ENCODE results near the gene TBCK.
A peak's percentile ranks its signal among the peaks of the same experiment; 100 is the strongest.

Gene TBCK

DNA sequence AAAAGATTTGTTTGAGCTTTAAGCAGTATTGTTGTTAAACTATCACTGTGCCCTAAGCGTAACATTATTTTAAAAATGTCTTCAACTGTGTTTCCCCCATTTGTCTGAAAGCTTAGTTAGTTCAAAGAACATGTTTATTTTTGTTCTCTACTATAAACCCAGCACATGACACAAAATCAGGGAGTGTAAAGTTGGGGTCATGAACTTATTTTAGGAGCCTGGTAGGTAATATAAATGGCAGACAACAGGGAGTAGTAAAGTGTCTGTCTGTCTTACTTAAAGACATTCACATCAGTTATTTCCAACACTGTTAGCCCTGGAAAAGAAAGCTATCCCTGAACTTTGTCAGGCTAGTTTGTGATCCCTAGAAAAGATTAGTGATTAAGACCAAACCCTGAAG lies 4.2 kb upstream of the TBCK start:
- no peak for DNase-seq

GRCh38 chr4:106318511-106318910 lies 2.5 kb upstream of the TBCK start:
- no peak for DNase-seq

DNA sequence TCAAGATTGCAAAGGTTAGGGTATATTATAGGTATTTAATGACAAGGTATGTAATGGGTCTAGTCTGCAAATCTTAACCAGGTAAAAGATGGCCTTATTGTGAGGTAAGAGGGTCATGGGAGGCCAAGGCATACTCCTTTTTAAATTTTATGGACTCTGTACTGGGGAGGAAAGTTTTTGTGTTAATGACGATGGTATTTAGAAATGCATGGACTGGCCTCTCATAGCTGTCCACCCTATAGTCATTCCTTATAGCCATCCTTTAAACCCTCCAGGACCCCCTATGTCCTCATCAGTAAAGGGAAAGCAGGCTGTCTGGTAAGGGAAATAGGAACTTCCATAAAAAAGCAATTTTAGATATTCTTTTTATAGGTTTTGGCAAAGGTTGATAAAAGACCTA lies 1.8 kb upstream of the TBCK start:
- DNase-seq = no peak

GRCh38 chr4:106316773-106317409 lies 882 bp upstream of the TBCK start:
- DNase-seq = no peak

GRCh38 chr4:106315476-106315967 lies 487 bp downstream of the TBCK start:
- DNase-seq = no peak

- DNase-seq = no peak
These were observed 1.0 kb downstream of the TBCK start for GRCh38 chr4:106314960-106315359.

DNA sequence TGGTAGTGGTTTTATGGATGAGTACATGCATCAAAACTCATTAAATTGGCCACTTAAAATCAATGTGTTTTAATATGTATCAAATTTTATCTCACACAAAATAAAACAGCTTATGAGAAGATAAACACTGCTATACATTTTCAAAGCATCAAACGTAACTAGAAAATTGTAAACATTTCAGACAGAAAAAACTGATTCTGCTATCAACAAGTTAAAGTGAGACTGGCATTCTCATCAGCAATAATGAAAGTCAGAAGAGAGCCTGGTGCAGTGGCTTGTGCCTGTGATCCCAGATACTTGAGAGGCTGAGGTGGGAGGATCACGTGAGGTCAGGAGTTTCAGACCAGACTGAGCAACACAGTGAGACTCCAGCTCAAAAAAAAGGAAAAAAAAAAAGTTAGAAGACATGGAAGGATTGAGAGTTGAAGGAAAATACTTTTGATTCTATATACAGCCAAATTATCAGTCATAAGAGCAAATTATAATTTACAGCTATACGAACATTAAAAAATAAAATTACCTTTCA lies 2.9 kb downstream of the TBCK start:
- no peak for DNase-seq

DNA sequence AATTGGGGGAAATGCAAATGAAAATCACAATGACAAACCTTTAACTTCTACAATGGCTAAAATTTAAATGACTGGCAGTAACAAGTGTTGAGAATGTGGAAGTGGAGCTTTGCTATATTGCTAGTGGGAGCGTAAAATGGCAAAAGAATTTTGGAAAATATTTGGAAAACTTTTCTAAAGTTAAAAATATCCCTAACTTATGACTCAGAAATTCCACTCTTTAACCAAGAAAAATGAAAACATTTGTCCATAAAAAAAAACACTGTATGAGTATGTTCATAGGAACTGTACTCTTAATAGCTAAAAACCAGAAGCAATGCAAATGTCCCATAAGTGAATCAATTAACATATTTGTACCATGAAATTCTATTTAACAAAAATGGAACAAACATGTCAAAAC lies 3.6 kb downstream of the TBCK start:
- DNase-seq = no peak

DNA sequence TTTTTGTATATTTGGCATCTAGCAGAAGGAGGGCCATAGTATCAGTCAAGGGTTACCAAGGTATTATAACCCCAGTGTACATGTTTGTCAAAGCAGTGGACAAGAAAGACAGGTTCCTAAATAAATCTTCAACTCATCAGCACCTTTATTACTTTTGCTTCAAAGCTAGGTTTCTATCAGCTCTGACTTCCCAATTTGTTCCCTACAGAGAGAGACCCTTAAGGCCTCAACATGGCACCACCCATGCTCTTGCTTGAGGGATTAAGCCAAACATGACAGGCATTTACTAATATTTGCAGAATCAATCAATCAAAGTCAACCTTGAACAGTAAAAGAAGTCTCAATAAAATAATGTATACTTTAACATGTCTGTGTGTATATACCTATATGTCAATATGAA lies 9.4 kb downstream of the TBCK start:
- no peak for DNase-seq

DNA sequence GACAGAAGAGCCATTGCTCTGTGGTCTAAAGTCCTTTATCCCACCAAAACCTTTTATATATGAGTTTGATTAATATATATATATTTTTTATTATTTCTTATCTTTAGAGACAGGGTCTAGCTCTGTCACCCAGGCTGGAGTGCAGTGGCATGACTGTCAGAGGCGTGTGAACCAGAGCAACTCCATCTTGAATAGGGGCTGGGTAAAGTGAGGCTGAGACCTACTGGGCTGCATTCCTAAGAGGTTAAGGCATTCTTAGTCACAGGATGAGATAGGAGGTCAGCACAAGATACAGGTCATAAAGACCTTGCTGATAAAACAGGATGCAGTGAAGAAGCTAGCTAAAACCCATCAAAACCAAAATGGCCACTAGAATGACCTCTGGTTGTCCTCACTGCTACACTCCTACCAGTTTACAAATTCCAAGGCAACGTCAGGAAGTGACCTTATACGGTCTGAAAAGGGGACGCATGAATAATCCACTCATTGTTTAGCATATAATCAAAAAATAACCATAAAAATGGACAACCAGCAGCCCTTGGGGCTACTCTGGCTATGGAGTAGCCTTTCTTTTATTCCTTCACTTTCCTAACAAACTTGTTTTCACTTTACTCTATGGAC lies 10.5 kb downstream of the TBCK start:
- no peak for DNase-seq

GRCh38 chr4:106304632-106305031 lies 11.4 kb downstream of the TBCK start:
- no peak for DNase-seq

DNA sequence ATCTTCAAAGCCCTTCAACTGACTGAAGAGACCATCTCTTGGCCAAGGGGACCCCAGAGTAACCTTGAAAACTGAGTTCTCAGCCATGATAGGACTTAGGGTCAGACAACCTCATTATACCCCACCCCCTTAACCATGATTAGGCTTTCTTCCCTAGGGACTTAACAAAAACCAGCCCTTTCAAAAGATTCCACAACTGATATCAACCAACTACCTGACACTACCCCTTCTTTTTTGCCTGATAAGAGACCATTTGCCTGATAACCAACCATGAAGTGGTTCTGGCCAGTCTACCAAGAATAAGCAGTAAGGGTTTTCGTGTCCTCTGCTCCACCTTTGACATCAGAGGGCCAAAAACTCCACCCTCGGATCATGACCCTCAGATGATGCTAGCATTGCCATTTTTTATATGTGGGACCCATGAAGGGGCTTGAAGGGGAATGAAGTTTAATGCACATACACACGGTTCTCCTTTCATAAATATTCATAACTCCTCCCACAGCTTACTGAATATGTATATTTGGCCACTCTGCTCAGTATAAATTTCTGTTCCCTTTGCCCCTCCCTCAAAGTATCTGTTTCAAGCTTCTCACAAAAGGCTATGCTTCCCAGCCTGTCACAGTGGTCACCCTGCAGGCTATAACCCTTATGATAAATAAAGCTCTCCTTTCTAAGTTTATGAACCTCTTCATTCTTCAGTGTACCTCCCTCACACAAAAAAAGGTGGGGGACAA lies 12.3 kb downstream of the TBCK start:
- no peak for DNase-seq

DNA sequence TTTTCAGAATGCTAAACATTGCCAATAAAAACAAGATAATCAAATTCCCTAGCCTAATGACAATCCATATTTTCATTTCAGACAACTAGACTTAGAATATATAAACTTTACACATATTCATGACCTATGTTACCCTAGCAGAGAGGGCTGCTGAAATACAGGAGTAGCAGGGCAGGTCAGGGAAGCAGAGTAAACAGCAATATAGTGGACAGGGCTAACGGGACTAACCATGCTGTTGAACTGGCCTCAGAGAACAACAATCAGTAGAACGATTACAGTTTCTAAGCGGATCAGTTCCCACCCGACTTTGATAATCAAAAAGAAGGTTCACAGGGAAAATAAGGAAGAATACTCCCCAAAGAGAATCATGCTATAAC lies 14.0 kb downstream of the TBCK start:
- no peak for DNase-seq

DNA sequence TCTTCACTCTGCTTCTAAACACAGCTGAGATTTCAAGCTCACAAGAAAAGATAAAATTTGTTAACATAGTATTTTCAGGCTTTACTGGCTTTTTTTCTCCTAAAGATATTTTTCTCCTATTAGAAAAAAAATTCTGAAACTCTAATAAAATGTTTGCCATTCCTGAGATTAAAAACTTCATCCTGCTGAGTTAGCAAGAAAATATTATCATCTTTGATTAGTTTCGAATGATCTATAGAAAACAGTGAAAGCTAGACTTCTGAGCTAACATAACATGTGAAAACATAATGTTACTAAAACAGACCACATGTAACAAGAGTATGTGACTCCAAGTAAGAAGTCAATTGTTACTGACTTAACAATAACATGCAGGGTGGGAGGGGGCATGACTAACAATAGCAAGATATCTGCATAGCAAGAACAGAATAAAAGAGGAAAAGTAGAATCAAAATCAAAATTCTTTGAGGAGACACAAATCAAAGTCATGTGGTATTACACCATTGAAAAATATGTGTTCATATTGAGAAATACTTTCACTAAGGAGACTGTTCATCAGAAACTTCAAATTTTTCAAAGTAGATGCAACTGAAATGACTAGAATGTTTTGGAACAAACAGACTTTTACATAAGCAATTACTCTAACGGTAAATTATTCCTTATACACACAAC lies 14.5 kb downstream of the TBCK start:
- DNase-seq = no peak

DNA sequence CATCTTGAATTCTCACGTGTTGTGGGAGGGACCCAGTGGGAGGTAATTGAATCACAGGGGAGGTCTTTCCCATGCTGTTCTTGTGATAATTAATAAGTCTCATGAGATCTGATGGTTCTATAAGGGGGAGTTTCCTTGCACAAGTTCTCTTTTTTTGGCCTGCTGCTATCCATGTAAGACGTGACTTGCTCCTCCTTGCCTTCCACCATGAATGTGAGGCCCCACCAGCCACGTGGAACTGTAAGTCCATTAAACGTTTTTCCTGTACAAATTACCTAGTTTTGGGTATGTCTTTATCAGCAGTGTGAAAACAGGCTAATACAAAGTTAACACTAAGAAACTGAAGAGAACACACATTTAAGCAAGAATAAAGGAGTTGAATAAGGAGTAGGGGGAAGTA lies 16.0 kb downstream of the TBCK start:
- no peak for DNase-seq

DNA sequence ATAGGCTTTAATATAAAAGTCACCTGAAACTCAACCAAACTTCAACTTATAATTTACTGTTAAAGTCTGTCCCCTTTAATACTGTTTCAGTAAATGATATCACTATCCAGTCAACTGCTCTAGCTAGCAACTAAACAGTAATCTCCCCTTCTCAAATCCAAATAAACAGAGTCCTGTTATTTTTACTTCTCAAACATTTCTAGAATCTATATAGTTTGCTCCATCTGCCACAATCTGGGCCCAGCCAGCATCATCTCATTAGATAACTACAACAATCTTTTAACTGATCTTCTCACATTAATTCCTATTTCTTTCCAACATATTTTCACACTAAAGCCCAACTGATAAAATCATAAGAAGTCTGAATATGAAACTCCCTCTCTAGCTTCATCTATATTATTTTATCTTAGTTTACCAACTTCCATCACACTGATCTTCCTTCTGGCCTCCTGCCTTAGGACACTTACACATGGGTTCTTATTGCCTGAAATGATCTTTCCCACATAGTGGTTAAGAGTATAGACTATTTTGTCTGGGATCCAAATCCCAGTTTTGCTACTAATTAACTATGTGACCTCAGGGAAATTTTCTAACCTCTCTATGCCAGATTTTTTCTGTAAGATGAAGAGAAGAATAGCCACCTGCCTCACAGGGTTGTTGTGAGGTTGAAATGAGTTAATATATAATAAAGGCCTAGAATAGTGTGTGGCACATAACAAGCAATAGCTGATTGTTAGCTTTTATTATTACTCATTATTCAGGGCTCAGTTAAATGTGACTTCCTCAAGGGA lies 18.6 kb downstream of the TBCK start:
- no peak for DNase-seq

- DNase-seq = no peak
These were observed 21.9 kb downstream of the TBCK start for GRCh38 chr4:106294062-106294461.

DNA sequence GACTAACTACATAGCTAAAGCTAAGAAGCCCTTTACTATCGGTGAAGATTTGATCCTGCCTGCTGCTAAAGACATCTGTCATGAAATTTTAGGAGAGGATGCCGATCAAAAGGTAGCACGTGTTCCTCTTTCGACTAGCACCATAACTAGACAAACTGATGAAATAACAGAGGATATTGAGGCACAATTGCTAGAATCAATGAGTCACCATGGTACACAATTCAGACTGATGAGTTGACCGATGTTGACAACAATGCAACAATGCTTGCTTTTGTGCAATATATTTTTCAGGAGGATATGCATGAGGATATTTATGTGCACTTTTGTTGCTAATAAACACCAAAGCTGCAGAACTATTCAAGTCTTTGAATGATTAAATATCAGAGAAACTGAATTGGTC lies 24.3 kb downstream of the TBCK start:
- DNase-seq = no peak

GRCh38 chr4:106289737-106290136 lies 26.3 kb downstream of the TBCK start:
- DNase-seq = no peak

DNA sequence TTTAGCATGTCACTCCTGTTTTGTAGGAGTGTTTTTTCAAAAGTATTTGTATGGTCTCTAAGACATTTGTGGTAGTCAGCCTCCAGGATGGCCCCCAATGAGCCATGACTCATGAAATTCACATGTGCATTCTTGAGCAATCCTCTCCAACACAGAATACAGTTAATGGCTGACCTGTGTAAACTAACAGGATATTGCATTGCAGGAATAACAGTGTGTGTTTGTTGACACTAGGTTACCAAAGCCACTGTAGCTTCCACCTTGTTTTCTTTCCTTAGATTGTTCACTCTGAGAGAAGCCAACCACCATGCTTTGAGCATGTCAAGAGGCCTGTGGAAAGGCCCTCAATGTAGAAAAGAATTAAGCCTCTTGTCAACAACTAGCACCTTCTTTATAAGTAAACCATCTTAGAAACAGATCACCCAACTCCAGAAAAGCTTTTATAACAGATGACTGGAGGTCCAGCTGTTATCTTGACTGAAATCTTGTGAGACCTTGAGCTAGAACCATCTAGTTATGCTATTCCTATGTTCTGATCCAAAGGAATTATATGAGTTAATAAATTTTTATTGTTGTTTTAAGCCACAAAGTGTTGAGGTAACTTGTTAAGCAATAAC lies 28.5 kb downstream of the TBCK start:
- peak; percentile 37 for DNase-seq

- no peak for DNase-seq
These were observed 29.4 kb downstream of the TBCK start for GRCh38 chr4:106286611-106287010.

- no peak for DNase-seq
These were observed 31.8 kb downstream of the TBCK start for GRCh38 chr4:106284227-106284626.
